Anterior cingulate cortex (tissue), 58 donors: ENCODE data around the gene RNGTT.
A peak's percentile ranks its signal among the peaks of the same experiment; 100 is the strongest.

Source experiments
- DNase-seq, 58 donors: peaks; one replicate each; lab custom pipeline; 2025; lab: John Stamatoyannopoulos, UW

The RNGTT gene

DNA sequence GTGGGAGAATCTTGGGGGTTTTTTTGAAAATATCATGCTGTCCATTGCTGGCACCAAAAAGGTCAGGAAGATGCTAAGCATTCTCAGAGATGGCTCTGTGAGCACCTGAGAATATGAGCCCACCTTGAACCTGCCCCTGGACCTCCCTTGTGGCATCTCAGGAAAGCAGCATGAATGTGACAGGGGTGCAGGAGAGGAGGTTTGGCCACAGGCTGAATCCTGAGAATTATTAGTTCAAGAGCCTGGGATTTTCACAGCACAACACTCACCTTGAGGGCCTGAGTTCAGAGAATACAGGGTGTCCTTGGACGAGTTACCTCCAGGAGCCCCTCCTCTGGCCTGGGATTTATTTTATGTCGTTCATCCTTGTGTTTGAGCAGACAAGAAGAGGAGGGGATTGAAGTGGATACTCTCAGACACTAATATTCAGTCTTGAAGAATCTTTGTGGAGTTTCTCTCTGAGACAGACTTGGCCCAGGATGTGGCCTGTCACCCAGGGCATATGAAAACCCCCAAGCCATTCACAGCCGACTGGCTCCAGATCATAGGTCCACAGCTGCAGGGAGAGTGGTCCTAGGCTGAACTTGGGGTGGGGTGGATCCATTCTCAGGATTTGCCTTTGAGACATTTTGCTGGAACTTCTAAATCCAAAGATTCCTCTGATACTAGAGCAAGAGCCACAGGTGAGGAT, 390.8 kb downstream of the RNGTT start:
- no peak for DNase-seq

DNA sequence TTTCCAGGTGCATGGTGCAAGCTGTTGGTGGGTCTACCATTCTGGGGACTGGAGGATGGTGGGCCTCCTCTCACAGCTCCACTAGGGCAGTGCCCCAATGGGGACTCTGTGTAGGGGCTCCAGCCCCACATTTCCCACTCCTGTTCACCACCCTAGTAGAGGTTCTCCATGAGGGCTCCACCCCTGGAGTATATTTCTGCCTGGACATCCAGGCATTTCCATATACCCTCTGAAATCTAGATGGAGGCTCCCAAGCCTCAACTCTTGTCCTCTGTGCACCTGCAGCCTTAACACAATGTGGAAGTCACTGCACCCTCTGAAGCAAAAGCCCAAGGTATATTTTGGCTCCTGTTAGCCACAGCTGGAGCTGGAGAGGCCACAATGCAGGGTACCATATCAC, 393.5 kb downstream of the RNGTT start:
- no peak for DNase-seq

DNA sequence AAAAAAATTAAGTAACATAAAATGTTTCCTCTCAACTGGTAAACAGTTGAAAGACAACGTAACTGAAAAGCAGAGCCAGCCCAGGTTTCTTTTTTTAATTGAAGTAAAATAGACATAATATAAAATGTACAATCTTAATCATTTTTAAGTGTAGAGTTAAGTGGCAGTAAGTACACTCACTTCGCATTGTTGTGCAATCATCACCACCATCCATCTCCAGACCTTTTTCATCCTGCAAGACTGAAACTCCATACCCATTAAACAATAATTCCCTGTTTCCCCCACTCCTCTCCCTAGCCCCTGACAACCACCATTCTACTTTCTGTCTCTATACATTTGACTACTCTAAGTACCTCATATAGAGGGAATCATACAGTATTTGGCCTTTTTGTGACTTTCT, 395.7 kb downstream of the RNGTT start:
- no peak for DNase-seq

DNA sequence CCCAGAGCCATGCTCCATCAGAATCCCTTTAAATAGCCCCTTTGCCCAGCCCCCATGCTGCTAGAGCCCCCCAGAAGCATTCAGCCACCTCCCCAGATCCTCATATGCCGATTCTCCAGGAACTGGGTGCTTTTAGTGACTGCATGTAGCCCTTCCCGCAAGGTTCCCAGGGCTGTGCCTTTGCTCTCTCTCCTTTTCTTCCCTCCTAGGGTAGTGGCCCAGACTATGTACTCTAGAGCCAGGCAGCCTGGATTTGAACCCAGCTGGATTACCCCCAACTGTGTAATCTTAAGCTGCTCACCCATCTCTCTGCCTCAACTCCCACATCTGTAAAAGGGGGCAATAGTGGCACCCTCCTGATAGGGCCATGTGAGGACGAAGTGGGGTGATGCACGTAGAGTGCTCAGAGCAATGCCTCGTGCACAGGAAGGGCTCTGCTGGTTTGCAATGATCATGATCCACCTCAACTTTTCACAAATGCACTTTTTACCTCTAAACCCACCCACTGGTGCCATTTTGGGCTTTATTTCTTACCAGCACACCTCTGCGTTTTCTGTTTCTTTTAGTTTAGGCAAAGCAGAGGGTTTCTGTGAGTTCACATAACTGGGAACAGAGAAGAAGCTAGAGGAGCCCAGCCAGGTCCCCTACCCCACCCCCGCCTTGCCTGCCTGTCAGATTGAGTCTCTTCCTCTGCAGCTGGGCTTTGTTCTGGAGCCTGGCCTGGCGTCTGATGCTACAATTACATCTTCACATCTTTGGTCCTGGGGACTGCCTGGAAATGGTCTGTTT, 396.5 kb downstream of the RNGTT start:
- DNase-seq = no peak

DNA sequence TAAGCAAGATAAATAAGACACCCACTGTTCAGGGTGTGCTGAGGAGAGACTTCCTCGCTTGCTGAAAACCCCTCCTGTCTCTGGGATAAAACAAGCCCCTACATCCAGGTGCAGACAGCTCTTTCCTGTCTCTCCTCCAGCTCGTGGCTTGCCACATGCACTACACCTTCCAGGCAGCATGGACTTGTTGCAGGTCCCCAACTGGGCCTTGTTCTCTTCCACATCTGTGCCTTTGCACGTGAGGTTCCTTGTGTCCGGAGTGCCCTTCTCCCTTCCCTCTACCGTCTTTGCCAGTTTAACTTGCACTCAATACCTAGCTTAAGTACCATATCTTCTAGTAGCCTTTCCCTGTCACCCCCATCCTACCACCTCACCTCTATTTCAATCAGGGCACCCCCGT, 397.6 kb downstream of the RNGTT start:
- no peak for DNase-seq

DNA sequence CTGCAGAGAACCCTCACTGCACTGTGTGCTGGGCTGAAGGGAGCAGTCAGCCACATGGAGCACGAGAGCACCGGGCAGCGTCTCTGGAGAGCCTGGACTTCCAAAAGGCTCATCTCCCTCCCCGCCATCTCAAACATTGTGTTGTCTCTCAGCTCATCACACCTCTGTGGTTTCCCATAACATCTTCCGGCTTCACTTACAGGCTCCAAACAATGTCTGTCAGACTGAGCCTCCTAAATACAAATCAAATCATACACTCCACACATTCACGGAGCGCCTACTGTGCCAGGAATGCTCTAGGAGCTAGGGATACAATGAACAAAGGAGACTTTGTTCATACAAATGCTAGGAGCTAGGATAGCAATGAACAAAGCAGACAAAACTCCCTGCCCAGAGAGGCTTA, 398.0 kb downstream of the RNGTT start:
- DNase-seq = no peak

DNA sequence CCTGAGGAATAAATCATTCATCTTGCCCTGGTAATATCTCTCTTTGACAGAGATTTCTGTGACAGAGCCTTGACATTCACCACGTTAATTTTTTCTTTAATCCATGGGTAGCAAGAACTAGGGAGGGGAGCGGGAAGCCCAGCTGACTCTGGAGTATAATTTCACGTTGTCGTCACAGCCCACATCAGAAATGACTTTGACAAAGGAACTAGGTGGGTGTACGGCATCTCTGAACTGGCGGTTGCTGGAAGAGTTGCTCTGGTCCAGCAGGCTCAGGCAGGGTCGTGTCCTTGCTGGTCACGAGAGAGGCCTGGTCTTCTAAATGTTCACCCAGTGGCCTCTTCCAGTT, 400.2 kb downstream of the RNGTT start:
- DNase-seq = no peak

DNA sequence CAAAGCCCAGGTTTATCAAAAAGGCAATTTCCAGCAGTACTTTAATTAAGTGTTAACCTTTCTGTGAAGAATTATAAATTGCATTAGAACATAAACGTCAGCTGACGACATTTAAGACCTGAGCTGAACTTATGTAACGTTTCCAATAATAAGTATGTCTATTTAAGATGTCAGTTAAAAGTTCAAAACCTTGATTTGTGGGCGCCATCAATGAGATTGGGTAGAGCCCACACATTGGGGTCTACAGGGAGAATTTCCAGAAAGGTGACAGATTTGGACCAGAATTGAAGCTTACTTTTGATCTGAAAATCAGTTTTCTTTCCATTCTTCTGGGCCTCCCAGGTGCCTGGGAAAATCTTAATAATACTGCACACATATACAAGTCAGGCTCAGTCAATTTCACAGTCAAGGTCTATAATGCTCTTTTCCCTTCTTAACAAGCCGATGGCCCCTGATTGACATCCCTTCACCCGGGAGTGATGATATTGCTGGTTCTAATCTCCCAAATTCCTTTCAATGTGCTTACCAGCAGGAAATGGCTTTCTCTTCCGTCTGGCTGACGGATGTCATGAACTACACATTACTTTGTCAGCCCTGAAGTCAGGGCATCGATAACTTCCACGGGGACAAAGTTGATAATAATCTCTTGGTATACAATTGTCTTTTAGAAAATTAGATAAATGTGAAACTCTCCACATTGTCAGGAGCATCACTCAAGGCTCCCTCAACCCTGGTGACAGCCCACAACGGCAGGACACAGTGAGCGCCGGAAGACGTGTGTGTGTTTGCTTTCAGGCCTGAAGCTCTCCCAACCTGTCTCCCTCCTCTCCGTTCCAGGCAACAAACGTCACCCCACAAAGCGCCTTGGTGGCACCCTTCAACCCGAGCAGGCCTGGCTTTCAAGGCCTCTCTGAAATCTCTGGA, 400.8 kb downstream of the RNGTT start:
- no peak for DNase-seq

DNA sequence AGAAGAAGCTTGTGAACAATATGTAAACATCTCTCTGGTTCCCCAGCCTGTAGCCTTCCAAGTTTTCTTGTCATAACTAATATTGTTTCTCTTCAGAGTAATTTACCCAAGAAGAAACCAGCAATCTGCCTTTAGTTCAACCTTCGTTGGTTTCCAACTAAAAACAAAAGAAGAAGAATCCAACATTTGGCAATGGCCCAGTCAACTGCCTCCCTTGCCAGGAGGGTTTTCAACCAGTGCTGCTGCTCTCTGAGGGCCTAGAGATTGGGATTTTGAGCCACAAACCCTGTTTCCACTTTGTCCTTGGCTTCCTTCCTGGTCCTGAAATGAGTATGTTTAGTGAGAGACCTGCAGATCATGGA, 401.5 kb downstream of the RNGTT start:
- DNase-seq = peak in 6 of 58 donors; percentile 6 to 23 (median 14)

DNA sequence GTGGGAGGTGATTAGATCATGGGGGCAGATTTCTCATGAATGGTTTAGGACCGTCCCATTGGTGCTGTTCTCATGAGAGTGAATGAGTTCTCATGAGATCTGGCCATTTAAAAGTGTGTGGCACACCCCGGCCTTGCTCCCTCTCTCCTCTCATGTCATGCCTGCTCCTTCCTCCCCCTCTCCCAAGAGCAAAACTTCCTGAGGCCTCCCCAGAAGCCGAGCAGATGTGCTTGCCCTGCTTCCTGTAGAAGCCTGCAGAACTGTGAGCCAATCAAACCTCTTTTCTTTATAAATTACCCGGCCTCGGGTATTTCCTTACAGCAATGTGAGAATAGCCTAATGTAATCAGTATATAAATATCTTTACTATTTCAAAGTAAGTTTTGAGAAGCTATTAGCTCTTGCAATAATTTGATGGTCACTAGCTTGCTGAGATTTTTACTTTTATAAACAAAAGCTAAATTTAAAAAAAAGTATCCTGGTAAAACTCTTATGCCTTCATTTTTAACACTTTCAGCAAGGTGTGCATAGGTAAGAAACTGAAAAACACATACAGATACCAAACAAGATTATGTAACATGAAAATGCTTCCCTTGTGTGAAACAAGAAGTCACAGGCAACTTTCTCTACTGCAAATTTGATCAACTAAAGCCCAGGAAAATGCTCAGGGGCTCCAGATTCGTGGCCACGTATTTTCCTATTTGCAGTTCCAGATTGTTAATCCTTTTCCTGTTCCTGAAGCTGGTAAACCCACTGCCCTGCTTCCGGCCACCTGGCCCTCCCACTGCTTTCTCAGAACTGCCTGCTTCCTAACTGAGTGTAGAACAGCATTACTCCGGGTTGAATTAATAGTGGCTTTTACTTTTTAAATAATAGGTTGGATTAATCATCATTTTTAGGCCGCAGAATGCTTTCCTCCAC, 402.1 kb downstream of the RNGTT start:
- no peak for DNase-seq
